Activated naive CD8-positive, alpha-beta T cell treated with anti-CD3 and anti-CD28 coated beads for 36 hours (primary cell): ENCODE results near the gene CCDC141. TPM values are rescaled to one million over a fixed set of nuclear protein-coding genes. Genes with fewer than 3 reads are reported as not detected.

Experiments used
- DNase-seq: peaks from one replicate; pipeline ENCODE4 v3.0.0; 2021
- H3K27ac Mint-ChIP-seq: one replicate; pipeline ENCODE4 v1.8.0; 2022; ENCODE audit warnings: mild to moderate bottlenecking, moderate library complexity, mixed read lengths
- H3K27me3 Mint-ChIP-seq: one replicate; pipeline ENCODE4 v1.8.0; 2022; ENCODE audit warnings: mild to moderate bottlenecking, mixed read lengths
- H3K36me3 Mint-ChIP-seq: one replicate; pipeline ENCODE4 v1.8.0; 2021; ENCODE audit warnings: mild to moderate bottlenecking, mixed read lengths
- H3K4me1 Mint-ChIP-seq: one replicate; pipeline ENCODE4 v1.8.0; 2021; ENCODE audit warnings: mixed read lengths
- H3K4me3 Mint-ChIP-seq: one replicate; pipeline ENCODE4 v1.8.0; 2022; ENCODE audit warnings: mild to moderate bottlenecking, moderate library complexity, mixed read lengths
- H3K9me3 Mint-ChIP-seq: one replicate; pipeline ENCODE4 v1.8.0; 2022; ENCODE audit warnings: mixed read lengths
- total RNA-seq, 2 experiments: library from RNA; stranded (reverse); gene quantifications; one replicate each; pipeline ENCODE4 v1.2.3, GENCODE V29; 2021

CCDC141 gene
- total RNA-seq, 2 experiments from 2014 or later: 4.8 to 5.6 TPM

- Mint-ChIP-seq H3K36me3 (peaks cover 8% of the 10 kb centered on the region), H3K9me3 (no peaks in the 10 kb centered on the region), H3K27me3 (no peaks in the 10 kb centered on the region), H3K4me3 (no peak overlapping the region), H3K27ac (no peak overlapping the region), H3K4me1 (peaks cover 2% of the 10 kb centered on the region)
- no peak for DNase-seq
Observed at GRCh38 chr2:178962805-178963433, 87.0 kb downstream of the CCDC141 start.

- Mint-ChIP-seq H3K36me3 (peaks cover 9% of the 10 kb centered on the region), H3K4me1 (peaks cover 2% of the 10 kb centered on the region), H3K9me3 (no peaks in the 10 kb centered on the region), H3K4me3 (no peak overlapping the region), H3K27me3 (no peaks in the 10 kb centered on the region), H3K27ac (no peak overlapping the region)
- no peak for DNase-seq
Observed at GRCh38 chr2:178962152-178962551, 87.8 kb downstream of the CCDC141 start.

GRCh38 chr2:178954049-178954448 lies 95.9 kb downstream of the CCDC141 start:
- Mint-ChIP-seq H3K4me3 (no peak overlapping the region), H3K27me3 (no peaks in the 10 kb centered on the region), H3K27ac (no peak overlapping the region), H3K36me3 (peaks cover 8% of the 10 kb centered on the region), H3K4me1 (no peaks in the 10 kb centered on the region), H3K9me3 (no peaks in the 10 kb centered on the region)
- DNase-seq: no peak

- Mint-ChIP-seq H3K36me3 (peaks cover 10% of the 10 kb centered on the region), H3K27me3 (no peaks in the 10 kb centered on the region), H3K27ac (no peak overlapping the region), H3K9me3 (peaks cover 2% of the 10 kb centered on the region), H3K4me3 (no peak overlapping the region), H3K4me1 (no peaks in the 10 kb centered on the region)
- no peak for DNase-seq
Observed at GRCh38 chr2:178951266-178952006, 98.5 kb downstream of the CCDC141 start.

GRCh38 chr2:178949584-178949983 lies 100.4 kb downstream of the CCDC141 start:
- Mint-ChIP-seq H3K4me1 (no peaks in the 10 kb centered on the region), H3K27me3 (no peaks in the 10 kb centered on the region), H3K9me3 (peaks cover 2% of the 10 kb centered on the region), H3K4me3 (no peak overlapping the region), H3K36me3 (peaks cover 10% of the 10 kb centered on the region), H3K27ac (no peak overlapping the region)
- DNase-seq: no peak

- no peaks in the 10 kb centered on the region for H3K27me3 Mint-ChIP-seq
- no peak for DNase-seq
- peaks cover 11% of the 10 kb centered on the region for H3K36me3 Mint-ChIP-seq
- H3K4me1 Mint-ChIP-seq: no peaks in the 10 kb centered on the region
- no peak overlapping the region for H3K27ac Mint-ChIP-seq
- H3K9me3 Mint-ChIP-seq: peaks cover 2% of the 10 kb centered on the region
- no peak overlapping the region for H3K4me3 Mint-ChIP-seq
Observed at GRCh38 chr2:178949151-178949550, 100.8 kb downstream of the CCDC141 start.

GRCh38 chr2:178947006-178947405 lies 102.9 kb downstream of the CCDC141 start:
- Mint-ChIP-seq H3K36me3 (peaks cover 16% of the 10 kb centered on the region), H3K27ac (no peak overlapping the region), H3K9me3 (peaks cover 2% of the 10 kb centered on the region), H3K4me3 (no peak overlapping the region), H3K4me1 (peaks cover 2% of the 10 kb centered on the region), H3K27me3 (no peaks in the 10 kb centered on the region)
- DNase-seq: no peak

- Mint-ChIP-seq H3K4me1 (peaks cover 2% of the 10 kb centered on the region), H3K9me3 (peaks cover 2% of the 10 kb centered on the region), H3K27ac (no peak overlapping the region), H3K27me3 (no peaks in the 10 kb centered on the region), H3K4me3 (no peak overlapping the region), H3K36me3 (peaks cover 16% of the 10 kb centered on the region)
- DNase-seq: no peak
Observed at GRCh38 chr2:178946494-178946893, 103.4 kb downstream of the CCDC141 start.

- peaks cover 2% of the 10 kb centered on the region for H3K9me3 Mint-ChIP-seq
- H3K27me3 Mint-ChIP-seq: no peaks in the 10 kb centered on the region
- peaks cover 2% of the 10 kb centered on the region for H3K4me1 Mint-ChIP-seq
- no peak overlapping the region for H3K4me3 Mint-ChIP-seq
- peaks cover 28% of the 10 kb centered on the region for H3K36me3 Mint-ChIP-seq
- DNase-seq: no peak
- H3K27ac Mint-ChIP-seq: no peak overlapping the region
Observed at GRCh38 chr2:178943745-178944144, 106.2 kb downstream of the CCDC141 start.

GRCh38 chr2:178934571-178934970 lies 115.4 kb downstream of the CCDC141 start:
- DNase-seq: no peak
- Mint-ChIP-seq H3K27ac (no peak overlapping the region), H3K4me3 (no peak overlapping the region), H3K36me3 (peaks cover 30% of the 10 kb centered on the region), H3K4me1 (no peaks in the 10 kb centered on the region), H3K9me3 (peaks cover 27% of the 10 kb centered on the region), H3K27me3 (no peaks in the 10 kb centered on the region)

- H3K4me1 Mint-ChIP-seq: no peaks in the 10 kb centered on the region
- no peak overlapping the region for H3K27ac Mint-ChIP-seq
- H3K27me3 Mint-ChIP-seq: no peaks in the 10 kb centered on the region
- peaks cover 26% of the 10 kb centered on the region for H3K36me3 Mint-ChIP-seq
- no peak overlapping the region for H3K4me3 Mint-ChIP-seq
- DNase-seq: no peak
- peaks cover 27% of the 10 kb centered on the region for H3K9me3 Mint-ChIP-seq
Observed at GRCh38 chr2:178933493-178933892, 116.4 kb downstream of the CCDC141 start.

GRCh38 chr2:178928077-178928476 lies 121.9 kb downstream of the CCDC141 start:
- Mint-ChIP-seq H3K4me1 (peaks cover 6% of the 10 kb centered on the region), H3K4me3 (no peak overlapping the region), H3K27ac (no peak overlapping the region), H3K9me3 (peaks cover 5% of the 10 kb centered on the region), H3K36me3 (peaks cover 2% of the 10 kb centered on the region), H3K27me3 (no peaks in the 10 kb centered on the region)
- no peak for DNase-seq

- peaks cover 2% of the 10 kb centered on the region for H3K36me3 Mint-ChIP-seq
- peaks cover 5% of the 10 kb centered on the region for H3K9me3 Mint-ChIP-seq
- H3K27ac Mint-ChIP-seq: no peak overlapping the region
- peaks cover 6% of the 10 kb centered on the region for H3K4me1 Mint-ChIP-seq
- H3K4me3 Mint-ChIP-seq: no peak overlapping the region
- no peaks in the 10 kb centered on the region for H3K27me3 Mint-ChIP-seq
- no peak for DNase-seq
Observed at GRCh38 chr2:178927173-178927572, 122.8 kb downstream of the CCDC141 start.

GRCh38 chr2:178924817-178925216 lies 125.1 kb downstream of the CCDC141 start:
- no peaks in the 10 kb centered on the region for H3K36me3 Mint-ChIP-seq
- no peak for DNase-seq
- no peaks in the 10 kb centered on the region for H3K27me3 Mint-ChIP-seq
- no peak overlapping the region for H3K27ac Mint-ChIP-seq
- no peak overlapping the region for H3K4me3 Mint-ChIP-seq
- no peaks in the 10 kb centered on the region for H3K9me3 Mint-ChIP-seq
- peaks cover 6% of the 10 kb centered on the region for H3K4me1 Mint-ChIP-seq

- H3K27me3 Mint-ChIP-seq: no peaks in the 10 kb centered on the region
- H3K4me3 Mint-ChIP-seq: no peak overlapping the region
- H3K27ac Mint-ChIP-seq: no peak overlapping the region
- H3K9me3 Mint-ChIP-seq: no peaks in the 10 kb centered on the region
- DNase-seq: no peak
- H3K36me3 Mint-ChIP-seq: no peaks in the 10 kb centered on the region
- H3K4me1 Mint-ChIP-seq: peaks cover 6% of the 10 kb centered on the region
Observed at GRCh38 chr2:178923546-178923945, 126.4 kb downstream of the CCDC141 start.
